Stimulated activated naive CD8-positive, alpha-beta T cell treated with anti-CD3 and anti-CD28 coated beads, Interleukin-15, amount 100 ng/mL, for 72 hours (primary cell): ENCODE results near the gene CTSL.

Experiments
- ATAC-seq: fragments of 150-1000 bp; cut with Tn5 transposase; 2 replicates; pipeline ENCODE4 v1.10.0; 2021; ENCODE audit warnings: mild to moderate bottlenecking, moderate library complexity
- DNase-seq, 2 donors: peaks; one replicate each; pipeline ENCODE4 v3.0.0; 2021 to 2022
- H3K27ac Mint-ChIP-seq, 2 donors: one replicate each; pipeline ENCODE4 v1.8.0; 2022; ENCODE audit warnings: mild to moderate bottlenecking in 2 of 2, mixed read lengths in 2 of 2, moderate library complexity in 2 of 2
- H3K27me3 Mint-ChIP-seq: one replicate; pipeline ENCODE4 v1.8.0; 2022; ENCODE audit warnings: mixed read lengths
- H3K4me1 Mint-ChIP-seq: one replicate; pipeline ENCODE4 v1.8.0; 2022; ENCODE audit warnings: mild to moderate bottlenecking, mixed read lengths
- H3K4me3 Mint-ChIP-seq, 2 donors: one replicate each; pipeline ENCODE4 v1.8.0; 2022; ENCODE audit warnings: mild to moderate bottlenecking in 2 of 2, mixed read lengths in 2 of 2, moderate library complexity in 1 of 2
- H3K9me3 Mint-ChIP-seq, 2 donors: one replicate each; pipeline ENCODE4 v1.8.0; 2022; ENCODE audit warnings: mixed read lengths in 2 of 2

The CTSL gene

GRCh38 chr9:87694236-87694755, 31.6 kb upstream of the CTSL start:
- no peak overlapping the region for H3K27ac Mint-ChIP-seq
- H3K4me1 Mint-ChIP-seq, result no peaks in the 10 kb centered on the region
- no peak for DNase-seq
- H3K4me3 Mint-ChIP-seq, result no peak overlapping the region
- peaks cover 6 to 8% of the 10 kb centered on the region in 2 donors for H3K9me3 Mint-ChIP-seq
- ATAC-seq, result no peak
- H3K27me3 Mint-ChIP-seq, result no peaks in the 10 kb centered on the region

- H3K4me1 Mint-ChIP-seq, result no peaks in the 10 kb centered on the region
- H3K27ac Mint-ChIP-seq, result no peak overlapping the region
- H3K27me3 Mint-ChIP-seq, result no peaks in the 10 kb centered on the region
- peaks cover 6 to 8% of the 10 kb centered on the region in 2 donors for H3K9me3 Mint-ChIP-seq
- DNase-seq, result no peak
- no peak overlapping the region for H3K4me3 Mint-ChIP-seq
- ATAC-seq, result no peak
Observed at GRCh38 chr9:87695523-87695922, 30.4 kb upstream of the CTSL start.

DNA sequence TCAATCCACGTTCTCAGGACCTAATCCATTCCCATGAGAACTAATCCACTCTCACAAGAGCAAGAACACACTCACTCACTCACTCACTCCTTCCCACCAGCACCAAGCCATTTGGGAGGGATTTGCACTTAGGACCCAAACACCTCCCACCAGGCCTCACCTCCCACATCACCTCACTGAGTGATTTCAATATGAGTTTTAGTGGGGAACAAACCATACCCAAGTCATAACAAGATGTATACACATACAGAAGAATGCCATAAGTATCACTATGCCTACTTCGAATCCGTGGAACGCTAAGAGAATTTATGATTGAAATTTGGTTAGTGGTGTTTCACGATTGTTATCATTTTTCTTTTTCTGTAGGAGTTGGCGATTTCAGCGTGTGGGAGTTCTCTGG, 29.3 kb upstream of the CTSL start:
- ATAC-seq, result no peak

DNA sequence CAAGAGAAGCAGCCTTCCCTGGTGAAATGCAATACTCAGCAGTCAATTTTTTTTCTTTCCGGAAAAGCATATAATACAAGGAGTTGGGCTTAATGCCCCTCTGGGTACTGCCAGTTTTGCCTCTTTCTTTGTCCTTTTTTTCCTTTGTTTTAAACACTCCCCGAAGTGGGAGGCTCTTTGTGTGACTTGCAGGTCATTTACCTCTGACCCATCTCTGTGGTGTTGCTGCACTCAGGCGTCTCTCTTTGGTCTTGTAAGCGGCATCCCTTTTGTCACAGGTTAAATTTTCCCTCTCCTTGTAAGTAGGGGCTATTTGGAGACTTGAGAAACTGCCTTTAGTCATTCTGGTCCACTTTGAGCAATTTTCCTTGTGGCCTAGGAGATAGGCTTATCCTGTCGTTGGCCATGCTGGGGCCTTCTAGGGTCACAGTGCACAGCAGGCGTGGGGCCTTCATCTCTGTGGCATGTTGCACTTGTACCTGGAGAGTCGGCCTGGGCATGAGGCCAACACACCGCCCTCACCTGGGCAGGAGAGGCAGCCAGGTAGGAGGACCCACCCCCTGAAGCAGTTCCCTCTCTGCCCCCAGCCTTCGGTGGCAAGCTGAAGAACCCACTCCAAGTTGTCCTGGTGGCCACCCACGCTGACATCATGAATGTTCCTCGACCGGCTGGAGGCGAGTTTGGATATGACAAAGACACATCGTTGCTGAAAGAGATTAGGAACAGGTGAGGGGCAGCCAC, 27.7 kb upstream of the CTSL start:
- Mint-ChIP-seq H3K4me1 (no peaks in the 10 kb centered on the region), H3K27ac (no peak overlapping the region), H3K27me3 (peaks cover 11% of the 10 kb centered on the region), H3K9me3 (peaks cover 6 to 8% of the 10 kb centered on the region in 2 donors), H3K4me3 (no peak overlapping the region)
- DNase-seq, result no peak
- no peak for ATAC-seq

More for the DNA sequence above, 29.3 kb upstream of the CTSL start:
- no peak for DNase-seq
- H3K4me3 Mint-ChIP-seq, result no peak overlapping the region
- H3K9me3 Mint-ChIP-seq, result peaks cover 6 to 8% of the 10 kb centered on the region in 2 donors
- H3K4me1 Mint-ChIP-seq, result no peaks in the 10 kb centered on the region
- H3K27me3 Mint-ChIP-seq, result no peaks in the 10 kb centered on the region
- no peak overlapping the region for H3K27ac Mint-ChIP-seq

DNA sequence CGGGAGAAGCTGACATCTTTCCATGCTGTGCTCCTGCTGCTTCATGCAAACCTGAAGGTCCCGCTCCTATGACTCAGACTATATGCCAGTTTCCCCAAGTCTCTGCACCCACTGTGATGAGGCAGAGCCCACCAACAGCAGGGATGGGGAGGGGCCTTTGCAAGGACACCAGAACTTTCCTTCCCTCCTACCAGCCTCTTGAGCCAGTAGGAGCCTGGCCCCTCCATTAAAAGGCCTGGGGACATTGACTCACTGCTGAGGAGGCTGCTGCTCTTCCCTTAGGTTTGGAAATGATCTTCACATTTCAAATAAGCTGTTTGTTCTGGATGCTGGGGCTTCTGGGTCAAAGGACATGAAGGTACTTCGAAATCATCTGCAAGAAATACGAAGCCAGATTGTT, 26.1 kb upstream of the CTSL start:
- H3K9me3 Mint-ChIP-seq, result no peaks in the 10 kb centered on the region
- no peak for ATAC-seq
- no peaks in the 10 kb centered on the region for H3K4me1 Mint-ChIP-seq
- no peak for DNase-seq
- no peak overlapping the region for H3K27ac Mint-ChIP-seq
- H3K27me3 Mint-ChIP-seq, result peaks cover 12% of the 10 kb centered on the region
- no peak overlapping the region for H3K4me3 Mint-ChIP-seq

DNA sequence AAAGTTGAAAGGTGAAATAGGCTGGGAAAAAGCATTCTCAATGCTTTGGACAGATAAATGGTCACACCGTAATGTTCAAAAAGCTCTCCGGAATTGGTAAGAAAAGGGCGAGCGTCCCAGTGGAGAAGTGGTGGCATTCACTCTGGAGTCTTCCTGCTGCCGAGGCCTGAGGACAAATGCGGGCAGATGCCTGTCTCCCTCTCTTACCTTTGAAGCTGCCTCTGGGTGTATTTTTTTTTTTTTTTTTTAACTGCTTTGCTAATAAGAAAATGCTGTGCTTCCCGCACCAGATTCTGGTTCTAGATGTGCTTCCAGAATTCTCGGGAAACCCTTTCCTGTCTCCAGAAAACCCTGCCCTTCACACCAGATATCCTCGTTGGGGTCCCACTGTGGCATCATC, 24.4 kb upstream of the CTSL start:
- ATAC-seq, result no peak
- H3K4me3 Mint-ChIP-seq, result no peak overlapping the region

DNA sequence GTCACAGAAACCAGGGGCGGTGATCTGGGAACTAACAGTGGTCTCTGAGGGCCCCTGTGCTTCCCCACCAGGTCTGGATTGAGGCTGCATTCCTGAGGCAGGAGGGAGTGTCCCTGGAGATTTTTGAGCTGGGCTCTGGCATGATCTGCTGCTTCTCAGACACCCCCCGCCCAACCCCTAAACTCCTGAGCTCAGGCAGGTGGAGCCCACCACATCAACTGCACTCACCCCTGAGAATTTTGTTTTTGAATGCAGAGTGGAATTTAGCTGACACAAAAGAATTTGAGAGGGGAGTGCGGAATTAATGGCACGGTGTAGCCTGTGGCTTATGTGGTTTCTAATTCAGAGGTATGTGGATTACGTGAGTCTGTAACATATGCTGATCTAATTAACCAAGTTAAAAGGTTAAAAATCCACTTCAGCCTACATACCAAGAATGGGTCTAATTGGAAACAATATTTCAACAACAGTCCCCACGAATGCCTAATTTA, 23.9 kb upstream of the CTSL start:
- peaks cover 12% of the 10 kb centered on the region for H3K27me3 Mint-ChIP-seq
- no peak overlapping the region for H3K4me3 Mint-ChIP-seq
- no peak overlapping the region for H3K27ac Mint-ChIP-seq
- DNase-seq (no peak), ATAC-seq (no peak)
- no peaks in the 10 kb centered on the region for H3K9me3 Mint-ChIP-seq
- no peaks in the 10 kb centered on the region for H3K4me1 Mint-ChIP-seq

More for the DNA sequence above, 24.4 kb upstream of the CTSL start:
- Mint-ChIP-seq H3K9me3 (no peaks in the 10 kb centered on the region), H3K4me1 (no peaks in the 10 kb centered on the region), H3K27ac (no peak overlapping the region), H3K27me3 (peaks cover 12% of the 10 kb centered on the region)
- DNase-seq, result no peak

- Mint-ChIP-seq H3K4me1 (no peaks in the 10 kb centered on the region), H3K4me3 (no peak overlapping the region), H3K9me3 (no peaks in the 10 kb centered on the region), H3K27ac (no peak overlapping the region), H3K27me3 (peaks cover 12% of the 10 kb centered on the region)
- DNase-seq, result no peak
- no peak for ATAC-seq
Observed at GRCh38 chr9:87702921-87703320, 23.0 kb upstream of the CTSL start.

DNA sequence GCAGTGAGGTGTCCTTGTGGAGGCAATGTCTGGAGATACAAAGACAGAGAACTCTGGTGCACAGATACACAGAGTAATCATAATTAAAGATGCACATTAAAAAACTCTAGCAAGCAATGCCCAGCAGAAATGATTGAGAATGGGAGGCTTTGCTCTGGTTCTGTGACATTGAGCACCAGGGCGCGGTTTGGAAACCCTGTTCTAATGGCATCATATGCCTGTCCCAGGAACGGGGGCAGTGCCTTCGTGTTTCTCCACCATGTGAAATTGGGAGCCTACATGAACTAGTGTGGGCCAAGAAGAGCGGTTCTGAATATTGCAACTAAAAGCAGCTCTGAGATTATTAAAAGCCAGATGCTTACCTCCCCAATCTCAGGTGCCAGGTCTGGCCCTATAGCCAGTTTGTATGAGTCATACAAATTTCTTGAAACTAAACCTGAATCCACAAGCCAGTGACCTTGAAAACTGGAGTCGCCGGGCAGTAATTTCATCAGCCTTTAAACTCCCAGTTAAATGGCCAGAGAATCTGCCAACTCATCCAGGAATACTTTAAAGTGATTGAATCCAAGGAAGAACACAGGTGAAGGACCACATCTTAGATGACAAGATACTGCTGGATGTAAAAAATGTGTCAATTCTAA, 22.2 kb upstream of the CTSL start:
- no peak overlapping the region for H3K27ac Mint-ChIP-seq
- ATAC-seq, result no peak

GRCh38 chr9:87704342-87704741, 21.6 kb upstream of the CTSL start:
- Mint-ChIP-seq H3K27me3 (peaks cover 12% of the 10 kb centered on the region), H3K9me3 (no peaks in the 10 kb centered on the region), H3K27ac (peak overlapping the region in 1 of 2 donors; percentile 90), H3K4me3 (no peak overlapping the region), H3K4me1 (peaks cover 8% of the 10 kb centered on the region)
- no peak for ATAC-seq
- DNase-seq, result no peak

More for the DNA sequence above, 22.2 kb upstream of the CTSL start:
- DNase-seq, result no peak
- H3K4me1 Mint-ChIP-seq, result peaks cover 2% of the 10 kb centered on the region
- no peak overlapping the region for H3K4me3 Mint-ChIP-seq
- peaks cover 12% of the 10 kb centered on the region for H3K27me3 Mint-ChIP-seq
- no peaks in the 10 kb centered on the region for H3K9me3 Mint-ChIP-seq

DNA sequence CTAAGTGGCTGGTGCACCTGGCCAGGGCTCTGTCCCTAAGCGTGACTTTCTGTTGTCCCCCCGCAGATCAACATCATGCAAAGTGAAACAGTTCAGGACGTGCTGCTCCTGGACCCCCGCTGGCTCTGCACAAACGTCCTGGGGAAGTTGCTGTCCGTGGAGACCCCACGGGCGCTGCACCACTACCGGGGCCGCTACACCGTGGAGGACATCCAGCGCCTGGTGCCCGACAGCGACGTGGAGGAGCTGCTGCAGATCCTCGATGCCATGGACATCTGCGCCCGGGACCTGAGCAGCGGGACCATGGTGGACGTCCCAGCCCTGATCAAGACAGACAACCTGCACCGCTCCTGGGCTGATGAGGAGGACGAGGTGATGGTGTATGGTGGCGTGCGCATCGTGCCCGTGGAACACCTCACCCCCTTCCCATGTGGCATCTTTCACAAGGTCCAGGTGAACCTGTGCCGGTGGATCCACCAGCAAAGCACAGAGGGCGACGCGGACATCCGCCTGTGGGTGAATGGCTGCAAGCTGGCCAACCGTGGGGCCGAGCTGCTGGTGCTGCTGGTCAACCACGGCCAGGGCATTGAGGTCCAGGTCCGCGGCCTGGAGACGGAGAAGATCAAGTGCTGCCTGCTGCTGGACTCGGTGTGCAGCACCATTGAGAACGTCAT, 19.7 kb upstream of the CTSL start:
- Mint-ChIP-seq H3K27me3 (peaks cover 12% of the 10 kb centered on the region), H3K4me3 (no peak overlapping the region), H3K4me1 (peaks cover 10% of the 10 kb centered on the region), H3K9me3 (no peaks in the 10 kb centered on the region), H3K27ac (no peak overlapping the region)
- DNase-seq, result no peak
- ATAC-seq, result no peak

- peaks cover 4% of the 10 kb centered on the region for H3K27me3 Mint-ChIP-seq
- no peak overlapping the region for H3K27ac Mint-ChIP-seq
- no peak overlapping the region for H3K4me3 Mint-ChIP-seq
- no peaks in the 10 kb centered on the region for H3K9me3 Mint-ChIP-seq
- DNase-seq, result no peak
- ATAC-seq, result no peak
- peaks cover 10% of the 10 kb centered on the region for H3K4me1 Mint-ChIP-seq
Observed at GRCh38 chr9:87707805-87708506, 18.0 kb upstream of the CTSL start.

DNA sequence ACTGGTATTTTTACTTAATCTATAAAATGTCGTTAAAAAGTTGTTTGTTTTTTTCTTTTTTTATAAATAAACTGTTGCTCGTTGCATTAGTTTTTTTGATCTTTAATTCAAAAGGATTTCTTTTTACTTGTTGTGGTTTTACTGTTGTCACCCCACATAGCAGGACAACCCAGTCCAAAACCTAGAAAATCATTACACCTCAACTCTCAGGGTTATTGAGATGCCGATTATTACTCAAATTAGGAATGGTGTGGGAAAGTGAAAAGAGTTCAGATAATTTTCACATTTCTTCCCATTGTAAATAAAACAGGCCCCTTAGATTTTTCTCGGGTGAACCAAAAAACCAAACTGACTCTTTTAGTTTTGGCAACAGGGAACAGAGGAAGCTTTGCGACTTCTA, 17.4 kb upstream of the CTSL start:
- Mint-ChIP-seq H3K27ac (no peak overlapping the region), H3K9me3 (no peaks in the 10 kb centered on the region), H3K27me3 (no peaks in the 10 kb centered on the region), H3K4me1 (peaks cover 10% of the 10 kb centered on the region), H3K4me3 (peak overlapping the region in 1 of 2 donors; percentile 23)
- ATAC-seq (peak; percentile 47), DNase-seq (no peak)

- Mint-ChIP-seq H3K27ac (peak overlapping the region in 1 of 2 donors; percentile 16), H3K27me3 (no peaks in the 10 kb centered on the region), H3K4me3 (peak overlapping the region in 1 of 2 donors; percentile 23), H3K4me1 (peaks cover 10% of the 10 kb centered on the region), H3K9me3 (no peaks in the 10 kb centered on the region)
- DNase-seq, result no peak
- ATAC-seq, result peak; percentile 78
Observed at GRCh38 chr9:87708986-87709728, 16.8 kb upstream of the CTSL start.

- DNase-seq (no peak), ATAC-seq (no peak)
- Mint-ChIP-seq H3K27me3 (no peaks in the 10 kb centered on the region), H3K4me3 (no peak overlapping the region), H3K9me3 (no peaks in the 10 kb centered on the region), H3K27ac (no peak overlapping the region), H3K4me1 (peaks cover 10% of the 10 kb centered on the region)
Observed at GRCh38 chr9:87710443-87710842, 15.5 kb upstream of the CTSL start.
